Femur (tissue), 1 donor: ENCODE measurements around the gene TRIM46.
"Not testable (repeated sequence)": the region's sequence is repeated elsewhere in the genome, so short reads cannot be mapped to it uniquely, and the experiment has no call there.

Experiments
- DNase-seq: peaks from one replicate; pipeline ENCODE4 v3.0.0-alpha.2; 2017

Gene TRIM46

DNA sequence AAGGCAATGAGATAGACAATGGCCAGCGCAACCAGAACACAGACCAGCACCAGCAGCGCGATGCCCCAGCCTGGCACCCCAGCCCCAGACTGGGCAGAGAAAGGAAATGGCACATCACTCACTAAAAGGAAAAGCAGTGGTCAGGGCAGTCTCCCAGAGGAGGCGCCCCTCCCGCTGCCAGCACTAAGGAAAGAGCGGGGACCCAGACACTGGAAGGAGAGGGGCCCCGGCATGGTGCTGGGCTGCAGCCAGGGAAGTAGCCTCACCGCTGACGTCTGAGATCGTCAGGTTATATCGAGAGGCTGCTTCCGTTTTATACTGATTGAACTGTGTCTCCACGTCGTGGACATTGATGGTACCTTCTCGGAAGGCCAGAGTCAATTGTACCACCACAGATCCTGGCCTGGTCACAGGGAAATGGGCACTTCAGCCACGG is 13.8 kb downstream of the TRIM46 start:
- peak; percentile 23 for DNase-seq

DNA sequence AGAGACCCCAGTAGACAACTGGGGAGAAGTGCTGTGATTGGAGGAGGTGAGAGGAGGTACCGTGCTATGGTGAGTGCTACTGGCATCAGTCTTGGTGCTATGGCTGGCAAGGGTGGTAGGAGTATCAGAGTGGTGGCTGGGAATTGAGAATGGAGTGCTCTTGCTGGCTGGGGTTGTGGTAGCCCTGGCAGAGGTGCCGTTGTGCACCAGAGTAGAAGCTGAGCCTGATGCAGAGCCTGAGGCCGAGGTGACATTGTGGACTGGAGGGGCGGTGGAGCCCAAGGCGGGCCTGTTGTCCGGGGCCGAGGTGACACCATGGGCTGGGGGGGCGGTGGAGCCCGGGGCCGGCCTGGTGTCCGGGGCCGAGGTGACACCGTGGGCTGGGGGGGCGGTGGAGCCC is 14.6 kb downstream of the TRIM46 start:
- peak; percentile 11 for DNase-seq

DNA sequence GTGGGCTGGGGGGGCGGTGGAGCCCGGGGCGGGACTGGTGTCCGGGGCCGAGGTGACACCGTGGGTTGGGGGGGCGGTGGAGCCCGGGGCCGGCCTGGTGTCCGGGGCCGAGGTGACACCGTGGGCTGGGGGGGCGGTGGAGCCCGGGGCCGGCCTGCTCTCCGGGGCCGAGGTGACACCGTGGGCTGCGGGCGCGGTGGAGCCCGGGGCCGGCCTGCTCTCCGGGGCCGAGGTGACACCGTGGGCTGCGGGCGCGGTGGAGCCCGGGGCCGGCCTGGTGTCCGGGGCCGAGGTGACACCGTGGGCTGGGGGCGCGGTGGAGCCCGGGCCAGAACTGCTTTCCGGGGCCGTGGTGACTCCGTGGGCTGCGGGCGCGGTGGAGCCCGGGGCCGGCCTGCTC is 16.3 kb downstream of the TRIM46 start:
- not testable (repeated sequence) for DNase-seq

DNA sequence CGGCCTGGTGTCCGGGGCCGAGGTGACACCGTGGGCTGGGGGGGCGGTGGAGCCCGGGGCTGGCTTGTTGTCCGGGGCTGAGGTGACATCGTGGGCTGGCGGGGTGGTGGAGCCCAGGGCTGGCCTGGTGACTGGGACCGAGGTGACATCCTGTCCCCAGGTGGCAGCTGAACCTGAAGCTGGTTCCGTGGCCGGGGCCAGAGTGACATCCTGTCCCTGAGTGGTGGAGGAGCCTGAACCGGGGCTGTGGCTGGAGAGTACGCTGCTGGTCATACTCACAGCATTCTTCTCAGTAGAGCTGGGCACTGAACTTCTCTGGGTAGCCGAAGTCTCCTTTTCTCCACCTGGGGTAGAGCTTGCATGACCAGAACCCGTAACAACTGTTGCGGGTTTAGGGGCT is 18.3 kb downstream of the TRIM46 start:
- no peak for DNase-seq

DNA sequence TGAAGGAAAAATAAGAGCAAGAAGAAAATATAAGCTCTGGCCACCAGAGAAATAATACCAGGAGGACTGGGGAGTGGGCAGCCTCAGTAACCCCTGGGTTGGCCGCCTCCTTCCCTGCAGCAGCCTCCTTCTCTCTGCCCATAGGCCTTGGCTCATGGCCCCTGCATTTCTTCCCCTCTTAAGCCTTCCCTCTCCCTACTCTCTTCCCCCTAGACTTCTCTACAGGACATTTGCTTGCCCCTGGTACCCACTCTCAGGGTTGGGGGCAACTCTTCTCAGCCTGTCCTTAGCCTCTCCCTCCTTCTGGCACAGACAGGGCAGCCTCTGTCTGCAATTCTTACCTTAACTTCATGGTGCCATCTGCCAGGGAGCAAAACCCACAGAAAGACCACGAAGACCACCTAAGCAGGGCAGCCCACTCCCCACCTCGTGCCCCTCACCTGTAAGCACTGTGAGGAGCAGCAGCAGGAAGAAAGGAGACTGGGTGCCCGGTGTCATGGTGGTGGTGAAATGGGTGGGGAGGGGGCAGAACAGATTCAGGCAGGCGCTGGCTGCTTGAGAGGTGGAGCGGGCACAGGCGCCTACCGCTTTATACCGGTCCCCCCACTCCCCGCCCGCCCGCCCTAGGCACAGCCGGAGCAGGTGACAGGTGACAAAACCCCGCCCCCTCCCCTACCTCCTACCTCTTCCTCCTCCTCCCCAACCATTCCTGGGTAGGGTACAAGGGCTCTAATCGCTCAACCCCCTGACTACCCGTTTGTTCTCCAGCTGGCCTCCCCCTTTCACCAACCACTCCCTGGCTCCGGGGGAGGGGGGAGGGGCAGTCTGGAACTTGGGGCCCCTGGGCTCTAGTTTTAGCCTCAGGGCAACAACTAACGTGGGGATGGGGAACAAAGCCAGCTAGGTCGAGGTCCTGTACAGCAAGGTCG is 19.0 kb downstream of the TRIM46 start:
- DNase-seq: no peak

DNA sequence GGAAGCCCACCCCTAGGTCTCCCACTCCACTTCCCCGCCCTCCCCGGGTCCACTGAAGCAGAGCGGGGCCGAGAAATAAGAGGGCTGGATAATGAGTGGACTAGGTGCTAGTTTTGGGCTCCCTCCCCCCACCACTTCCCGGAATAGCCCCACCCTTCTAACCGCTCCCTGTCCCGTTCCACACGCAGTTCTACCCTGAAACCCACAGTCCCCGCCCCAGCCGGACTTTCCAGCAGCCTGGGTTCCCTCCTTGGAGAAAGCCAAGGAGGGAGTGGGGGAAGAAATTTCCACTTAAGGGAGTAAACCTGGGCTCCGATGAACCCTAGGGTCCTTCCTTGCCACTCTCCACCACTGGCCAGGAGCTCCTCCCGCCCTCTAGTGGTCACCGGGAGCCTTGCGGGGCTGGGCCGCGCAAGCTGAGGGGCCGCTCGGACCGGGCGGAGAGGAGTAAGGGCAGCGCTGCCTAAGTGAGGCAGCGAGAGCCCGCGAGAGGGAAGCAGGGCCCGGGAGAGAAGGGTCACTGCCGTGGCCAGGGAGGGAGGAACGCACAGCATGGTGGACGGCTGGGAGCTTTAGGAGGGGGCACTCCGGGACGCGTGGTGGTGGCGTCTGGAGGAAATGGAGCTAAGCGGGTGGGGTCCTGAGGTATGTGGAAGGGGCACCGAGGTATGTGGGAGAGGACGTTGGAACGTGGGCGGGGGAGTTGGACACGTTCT is 19.8 kb downstream of the TRIM46 start:
- DNase-seq: peak; percentile 93

DNA sequence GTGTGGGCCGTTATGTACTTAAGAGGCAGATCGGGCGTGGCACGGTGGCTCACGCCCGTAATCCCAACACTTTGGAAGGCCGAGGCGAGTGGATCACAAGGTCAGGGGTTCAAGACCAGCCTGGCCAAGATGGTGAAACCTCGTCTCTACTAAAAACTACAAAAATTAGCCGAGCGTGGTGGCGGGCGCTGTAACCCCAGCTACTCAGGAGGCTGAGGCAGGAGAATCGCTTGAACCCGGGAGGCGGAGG is 20.3 kb downstream of the TRIM46 start:
- not testable (repeated sequence) for DNase-seq

DNA sequence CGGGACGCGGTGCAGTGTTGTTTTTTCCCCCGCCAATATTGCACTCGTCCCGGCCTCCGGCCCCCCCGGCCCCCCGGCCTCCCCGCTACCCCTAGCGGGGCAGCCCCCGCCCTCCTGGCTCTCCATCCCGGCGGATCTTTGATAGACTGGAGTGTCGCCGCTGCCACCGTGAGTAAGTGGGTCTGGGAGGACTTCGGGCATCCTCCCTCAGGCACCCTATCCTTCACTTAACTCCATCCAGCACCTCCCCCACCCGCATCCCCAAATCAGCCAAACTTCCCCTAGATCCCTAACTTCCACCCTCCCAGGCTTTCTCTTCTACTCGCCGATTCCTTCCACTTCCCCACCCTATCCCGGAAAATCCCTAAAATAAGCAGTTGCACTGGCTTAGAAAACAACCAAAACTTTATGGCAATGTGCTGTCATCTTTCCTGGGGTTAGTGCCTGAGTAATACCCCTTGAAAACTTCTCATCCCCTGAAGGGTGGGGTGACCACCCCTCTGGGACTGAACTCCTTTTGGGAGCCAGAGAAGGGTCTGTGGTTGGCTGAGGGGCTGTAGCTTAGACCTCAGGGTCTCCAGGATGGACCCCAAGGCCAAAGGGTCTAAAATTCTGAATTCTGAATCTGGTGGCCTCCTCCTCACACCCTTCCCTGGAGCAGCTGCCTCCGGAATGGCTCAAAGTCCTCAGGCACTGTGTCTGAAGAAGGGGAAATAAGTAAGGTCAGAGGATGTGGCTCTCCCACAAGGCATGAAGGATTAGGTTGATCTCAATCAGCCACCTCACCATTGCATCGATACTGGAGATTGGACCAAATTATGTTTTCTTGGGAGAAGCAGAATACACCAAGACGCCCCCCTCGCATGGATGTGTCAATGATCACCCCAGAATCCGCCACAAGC is 21.8 kb downstream of the TRIM46 start:
- DNase-seq: no peak

DNA sequence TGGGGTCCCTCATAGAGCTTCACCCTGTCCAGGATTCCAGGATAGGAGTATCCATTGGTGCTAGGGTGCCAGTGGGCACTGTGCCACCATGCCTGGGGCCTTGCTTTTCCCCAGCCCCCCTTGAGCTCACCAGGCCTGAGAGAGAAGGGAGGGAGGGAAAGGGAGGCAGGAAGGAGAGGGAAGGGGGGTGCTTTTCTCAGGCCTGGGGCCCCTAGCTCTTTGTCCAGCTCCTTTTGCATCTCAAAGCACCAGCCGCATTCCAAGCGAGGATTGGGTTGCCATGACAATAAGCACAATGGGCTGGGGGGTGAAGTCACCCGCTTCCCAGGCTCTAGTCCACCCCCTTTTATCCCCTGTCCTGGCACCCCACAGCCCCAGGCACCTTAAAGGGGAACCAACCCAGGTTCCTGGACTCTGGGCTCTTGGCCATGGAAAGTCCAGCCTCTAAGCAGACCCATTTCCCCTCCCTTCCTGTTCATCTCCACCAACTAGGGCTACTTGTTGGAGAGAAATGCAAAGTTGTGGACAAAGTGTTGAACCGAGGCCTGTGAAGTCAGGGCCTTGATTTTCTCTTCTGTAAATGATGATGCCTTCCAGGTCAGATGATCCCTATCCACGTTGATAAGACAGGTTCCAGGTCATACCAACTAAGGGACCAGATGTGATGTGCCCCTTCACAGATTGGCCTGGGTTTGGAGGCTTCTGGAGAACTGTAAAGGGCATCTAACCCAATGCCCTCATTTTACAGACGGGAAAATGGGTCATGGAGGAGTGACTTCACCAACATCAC is 22.6 kb downstream of the TRIM46 start:
- no peak for DNase-seq

DNA sequence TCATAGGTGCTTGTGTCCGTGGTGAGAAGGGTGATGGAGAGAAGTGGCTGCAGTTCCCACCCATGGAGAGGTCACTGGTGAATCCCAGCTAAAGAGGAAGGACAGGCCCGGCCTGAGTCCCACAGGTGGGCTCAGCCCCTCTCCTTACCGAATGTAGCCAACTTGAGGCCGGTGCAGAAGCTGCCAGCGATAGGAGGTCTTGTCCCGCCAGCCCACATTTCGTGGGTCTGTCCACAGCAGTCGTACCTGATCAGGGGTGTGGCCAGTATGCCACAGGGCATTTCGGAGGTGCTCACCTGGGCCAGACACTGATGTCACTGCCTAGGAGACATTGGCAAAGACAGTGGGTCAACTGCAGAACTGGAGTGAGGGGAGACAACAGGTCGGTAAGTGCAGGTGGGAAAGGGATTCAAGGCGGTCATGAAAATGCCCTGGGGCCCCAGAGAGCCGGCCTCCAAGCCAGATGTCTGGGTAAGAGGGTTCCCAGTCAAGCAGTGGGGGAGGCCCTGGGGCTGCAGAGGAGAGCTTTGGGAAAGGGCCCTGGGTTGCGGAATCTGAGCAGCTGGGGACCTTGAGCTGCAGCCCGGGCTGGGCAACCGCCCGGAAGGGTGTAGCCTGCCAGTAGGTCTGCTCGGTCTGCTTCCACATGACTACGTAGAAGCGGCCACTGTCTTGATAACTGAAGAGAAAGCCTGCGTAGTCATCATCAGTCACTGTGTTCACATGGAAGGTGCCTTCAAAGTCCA is 23.4 kb downstream of the TRIM46 start:
- DNase-seq: no peak

DNA sequence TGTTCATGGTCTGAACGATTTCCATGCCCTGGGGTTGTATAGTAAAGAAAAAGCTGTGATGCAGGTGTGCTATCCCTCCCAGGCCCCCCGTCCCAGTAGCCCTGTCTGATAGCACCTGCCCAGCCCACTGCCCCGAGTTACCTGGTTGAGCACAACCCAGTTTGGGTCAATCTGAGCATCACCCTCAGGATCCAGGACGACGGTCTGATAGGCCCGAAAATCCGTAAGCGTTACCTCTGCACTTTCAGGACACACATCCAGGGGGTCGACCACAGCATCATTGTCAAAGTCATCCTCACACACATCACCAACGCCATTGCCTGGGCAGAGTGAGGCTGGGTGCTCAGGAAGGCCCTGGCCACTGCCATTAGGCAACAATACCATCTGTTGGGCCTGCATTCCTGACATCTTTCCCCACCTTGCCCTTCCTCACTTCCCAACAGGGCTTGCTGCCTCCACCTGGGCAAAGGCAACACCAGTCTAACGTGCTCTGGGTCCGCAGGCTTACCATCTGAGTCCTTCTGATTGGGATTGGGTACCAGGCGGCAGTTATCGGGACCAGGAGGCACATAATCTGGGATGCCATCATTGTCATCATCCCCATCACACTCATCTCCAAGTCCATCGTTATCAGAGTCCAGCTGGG is 24.4 kb downstream of the TRIM46 start:
- no peak for DNase-seq

DNA sequence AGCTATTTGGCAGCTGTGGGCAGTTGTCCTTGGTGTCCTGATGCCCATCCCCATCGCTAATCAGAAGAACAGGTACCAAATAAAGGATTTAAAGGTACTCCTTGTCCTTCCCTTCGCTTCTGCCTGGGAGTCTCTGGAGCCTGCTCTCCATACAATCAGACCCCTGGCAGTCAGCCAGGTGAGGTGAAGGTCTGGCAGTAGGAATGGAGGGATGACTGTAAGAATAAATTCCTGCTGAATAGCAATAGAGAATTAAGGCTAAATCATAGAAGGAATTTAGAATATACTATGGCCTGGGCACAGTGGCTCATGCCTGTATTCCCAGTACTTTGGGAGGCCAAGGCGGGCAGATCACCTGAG is 24.9 kb downstream of the TRIM46 start:
- no peak for DNase-seq

DNA sequence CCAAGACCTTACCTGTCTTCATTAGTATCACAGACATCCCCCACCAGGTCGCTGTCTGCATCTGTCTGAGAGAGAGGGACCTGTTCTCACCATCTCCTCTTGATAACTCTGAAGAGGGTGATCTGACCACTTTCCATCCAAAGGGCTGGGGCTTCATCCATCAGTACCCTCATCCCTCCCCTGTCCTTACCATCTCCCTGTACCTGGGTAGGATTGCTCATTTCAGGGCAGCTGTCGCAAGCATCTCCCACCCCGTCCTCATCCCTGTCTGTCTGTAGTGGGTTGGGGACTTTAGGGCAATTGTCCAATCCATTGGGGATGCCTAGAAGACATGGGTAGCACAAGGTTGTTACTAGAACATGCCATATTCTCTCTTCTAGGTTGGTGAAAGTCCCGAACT is 26.1 kb downstream of the TRIM46 start:
- no peak for DNase-seq

DNA sequence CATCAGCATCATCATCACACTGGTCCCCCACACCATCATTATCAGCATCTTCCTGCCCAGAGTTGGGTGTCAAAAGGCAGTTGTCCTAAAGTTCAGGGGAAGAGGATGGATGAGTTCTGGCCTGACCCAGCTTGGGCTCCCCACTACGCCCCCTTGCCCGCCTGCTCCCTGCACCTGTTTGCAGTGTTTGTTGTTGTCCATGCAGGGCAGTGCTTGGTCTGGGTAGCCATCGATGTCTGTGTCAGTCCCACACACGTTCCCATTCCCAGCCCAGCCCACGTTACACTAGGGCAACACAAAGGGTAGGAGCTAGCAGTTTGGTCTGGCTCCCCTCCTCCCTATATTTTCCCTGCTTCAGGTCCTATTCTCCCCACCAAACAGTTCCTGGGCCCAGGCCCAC is 27.3 kb downstream of the TRIM46 start:
- DNase-seq: no peak

DNA sequence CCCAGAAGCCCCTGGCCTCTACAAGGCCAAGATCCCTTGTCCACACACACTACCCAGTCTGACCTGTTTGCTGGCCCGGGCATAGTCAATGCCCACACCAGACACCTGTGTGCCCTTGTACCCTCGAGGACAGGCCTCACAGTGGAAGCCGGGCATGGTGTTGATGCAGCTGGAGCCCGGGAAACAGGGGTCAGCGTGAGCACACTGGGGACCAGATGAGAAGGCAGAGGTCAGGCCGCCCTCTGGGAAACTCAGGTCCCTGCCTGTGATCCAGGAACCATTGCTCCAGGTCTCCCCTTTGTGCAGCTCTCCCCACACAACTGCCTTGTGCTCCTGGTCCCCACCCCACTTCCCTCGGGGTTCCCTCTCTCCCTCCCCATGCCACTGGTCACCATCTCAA is 28.5 kb downstream of the TRIM46 start:
- no peak for DNase-seq

DNA sequence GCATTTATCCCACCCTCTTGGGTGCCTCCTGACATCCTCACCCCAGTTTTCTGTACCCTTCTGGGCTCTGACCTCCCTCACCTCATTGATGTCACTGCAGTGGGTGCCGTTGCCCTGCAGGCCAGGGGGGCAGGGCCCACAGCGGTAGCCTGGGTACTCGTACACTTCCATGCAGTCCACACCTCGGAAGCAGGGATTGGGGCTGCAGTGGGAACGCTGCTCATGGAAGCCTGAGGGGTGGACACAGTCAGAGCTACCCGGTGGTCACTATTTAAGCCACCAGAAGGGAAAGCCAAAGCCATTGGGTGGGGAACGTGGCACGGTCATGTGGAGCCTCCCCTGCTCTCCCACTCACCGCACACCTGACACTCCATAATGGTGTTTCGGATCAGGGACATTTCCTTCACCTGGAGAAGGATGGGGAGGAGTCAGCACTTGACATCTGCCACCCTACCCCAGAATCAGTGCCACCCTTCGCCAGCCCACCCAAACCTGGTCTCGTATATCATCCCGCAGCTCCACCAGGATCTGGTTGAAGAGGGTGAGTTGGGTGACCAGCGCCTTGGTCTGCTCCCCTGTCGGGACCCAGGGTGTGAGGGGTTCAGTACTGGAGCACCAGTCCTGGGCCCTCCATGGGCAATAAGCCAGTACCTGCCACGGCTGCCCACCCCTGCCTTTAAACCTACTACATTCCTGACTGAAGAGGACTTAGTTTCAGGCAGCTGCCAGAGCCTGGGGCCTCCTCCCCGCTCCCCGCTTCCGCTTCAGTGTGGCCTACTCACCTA is 29.3 kb downstream of the TRIM46 start:
- DNase-seq: no peak

DNA sequence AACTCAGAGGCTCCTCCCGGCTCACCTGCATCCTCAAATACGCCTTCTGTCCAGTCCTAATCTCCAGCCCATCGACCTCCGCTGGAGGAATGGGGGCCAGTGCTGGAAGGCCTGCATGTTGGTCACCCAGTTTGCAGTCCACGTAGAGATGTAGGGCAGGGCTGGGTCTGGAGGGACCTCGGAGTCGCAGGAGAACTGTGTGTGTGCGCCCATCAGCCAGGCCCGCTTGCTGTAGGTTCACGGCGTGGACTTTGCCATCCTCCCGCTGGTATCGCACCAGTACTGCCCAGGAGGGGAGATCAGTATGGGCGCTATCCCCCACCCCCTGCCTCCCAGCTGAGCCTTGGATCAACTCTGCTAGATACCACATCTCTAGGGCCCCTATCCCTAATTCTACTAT is 31.4 kb downstream of the TRIM46 start:
- DNase-seq: no peak

DNA sequence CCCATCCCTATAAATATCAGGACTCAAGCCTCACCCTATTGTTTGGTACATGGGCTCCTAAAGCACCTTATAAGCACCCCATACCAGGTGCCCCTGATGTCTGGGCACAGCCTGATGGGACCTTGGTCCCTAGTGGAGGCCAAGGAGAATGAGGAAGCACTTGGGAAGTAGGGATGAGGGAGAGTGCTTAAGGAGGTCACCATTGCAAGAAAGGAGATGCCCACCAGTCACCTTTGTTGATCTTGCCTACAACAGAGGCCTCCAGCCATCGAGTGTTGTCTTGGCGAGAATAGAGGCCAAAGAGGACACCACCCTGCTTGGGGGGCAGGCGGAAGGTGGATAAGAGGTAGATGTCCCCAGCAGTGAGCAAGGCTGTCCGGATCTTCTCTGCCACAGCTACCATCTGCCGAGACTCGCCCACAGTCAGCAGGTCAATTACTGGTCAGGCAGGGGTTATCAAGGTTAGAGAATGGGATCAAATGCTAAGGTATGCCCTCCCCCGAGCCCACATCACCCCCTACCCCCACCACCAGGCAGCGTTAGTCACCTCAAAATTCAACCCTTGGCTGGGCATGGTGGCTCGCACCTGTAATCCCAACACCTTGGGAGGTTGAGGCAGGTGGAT is 32.4 kb downstream of the TRIM46 start:
- DNase-seq: no peak

DNA sequence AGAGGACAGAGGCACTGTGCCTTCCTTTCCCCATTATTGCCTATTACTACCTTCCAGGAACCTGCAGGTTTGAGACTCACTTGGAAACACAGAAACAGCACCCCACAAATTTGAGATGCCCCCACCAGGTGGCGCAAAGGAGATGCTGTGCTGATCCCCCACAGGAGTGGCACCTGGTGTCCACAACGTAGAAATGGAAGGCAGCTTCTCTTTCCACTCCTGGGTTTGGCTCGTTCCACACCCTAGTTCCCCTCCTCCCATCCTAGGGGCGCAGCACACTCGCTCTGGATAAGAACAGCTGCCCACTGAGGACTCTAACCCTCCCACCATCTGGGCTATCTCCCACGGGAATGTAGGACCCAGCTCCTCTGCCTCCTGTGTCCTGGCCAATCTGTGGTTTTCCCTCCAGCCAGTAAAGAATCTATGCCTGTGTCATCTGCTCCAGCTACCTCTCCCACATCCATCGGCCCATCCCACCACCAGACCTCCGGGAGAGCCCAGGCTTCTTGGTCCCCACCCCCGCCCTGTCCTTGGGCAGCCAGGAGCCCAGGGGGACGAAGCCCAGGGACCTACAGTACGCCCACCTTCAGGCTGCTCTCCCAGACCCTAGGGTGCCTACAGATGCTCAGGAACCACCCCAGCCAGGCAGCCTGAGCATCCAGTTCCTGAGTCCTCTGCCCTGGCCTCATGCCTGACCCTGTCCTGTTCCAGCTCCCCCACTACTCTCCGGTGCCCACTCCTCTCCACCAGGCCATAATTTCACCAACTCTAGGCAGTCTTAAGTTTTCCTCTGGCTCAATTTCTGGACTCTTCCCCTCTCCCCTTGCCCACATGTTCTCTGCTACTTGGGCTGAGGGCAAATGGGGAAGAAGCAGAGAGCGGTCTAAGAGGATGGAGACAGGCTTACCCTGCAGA is 33.5 kb downstream of the TRIM46 start:
- peak; percentile 91 for DNase-seq
